Activated B cell treated with CpG ODN at 0.5 μM for 24 hours (primary cell): Measurements from ENCODE around the gene ABR. TPM values are rescaled to one million over a fixed set of nuclear protein-coding genes. Genes with fewer than 3 reads are reported as not detected.
"Not testable (repeated sequence)": the region's sequence is repeated elsewhere in the genome, so short reads cannot be mapped to it uniquely, and the experiment has no call there.

Experiments used
- ATAC-seq: fragments of 200-7000 bp; cut with Tn5 transposase; one replicate; pipeline ENCODE4 v1.10.0; 2021; ENCODE audit warnings: low read depth, mild to moderate bottlenecking, moderate library complexity
- CTCF ChIA-PET: fragments of 350-600 bp; sonication (Branson Sonifier 250); formaldehyde crosslinking; loops from one replicate; lab custom pipeline; 2021; ENCODE audit warnings: antibody characterized with exemption; lab: Charles Lee
- POLR2A ChIA-PET: fragments of 350-600 bp; sonication (Branson Sonifier 250); formaldehyde crosslinking; loops from one replicate; lab custom pipeline; 2021; ENCODE audit warnings: antibody characterized with exemption; lab: Charles Lee
- DNase-seq: peaks from one replicate; pipeline ENCODE4 v3.0.0; 2022
- H3K27ac Mint-ChIP-seq: one replicate; pipeline ENCODE4 v1.8.0; 2020; ENCODE audit warnings: mixed read lengths
- H3K27me3 Mint-ChIP-seq: one replicate; pipeline ENCODE4 v1.8.0; 2021; ENCODE audit warnings: mixed read lengths
- H3K36me3 Mint-ChIP-seq: one replicate; pipeline ENCODE4 v1.8.0; 2021; ENCODE audit warnings: low read depth, mixed read lengths
- H3K4me1 Mint-ChIP-seq: one replicate; pipeline ENCODE4 v1.8.0; 2021; ENCODE audit warnings: mixed read lengths
- H3K4me3 Mint-ChIP-seq: one replicate; pipeline ENCODE4 v1.8.0; 2020; ENCODE audit warnings: mild to moderate bottlenecking, mixed read lengths
- H3K9me3 Mint-ChIP-seq: one replicate; pipeline ENCODE4 v1.8.0; 2020; ENCODE audit warnings: mixed read lengths
- CTCF ChIP-seq: fragments of 200-600 bp; IDR thresholded peaks from one replicate; pipeline ENCODE4 v1.8.0; 2022; ENCODE audit warnings: antibody characterized with exemption, mild to moderate bottlenecking
- intact Hi-C: fragments of 100-400 bp; cut with micrococcal nuclease; formaldehyde crosslinking; loops from one replicate; pipeline ENCODE4 v1.15.1; 2024
- total RNA-seq: library from RNA; stranded (reverse); gene quantifications from 2 replicates; pipeline ENCODE4 v1.2.3, GENCODE V29; 2022

Gene ABR
- total RNA-seq, 1 donor from 2014 or later: 150 TPM

GRCh38 chr17:1123921-1124715, 55.7 kb downstream of the ABR start:
- Mint-ChIP-seq H3K4me1 (peaks cover 13% of the 10 kb centered on the region), H3K4me3 (no peak overlapping the region), H3K27me3 (no peaks in the 10 kb centered on the region), H3K36me3 (peaks cover 15% of the 10 kb centered on the region), H3K9me3 (peaks cover 2% of the 10 kb centered on the region), H3K27ac (no peak overlapping the region)
- TF ChIP-seq CTCF: no peak
- ATAC-seq (no peak), DNase-seq (no peak)
- ChIA-PET POLR2A (interaction anchor here (0.6 to 1.5 kb wide), 2 partner anchors 77 to 208 kb away, joined by 3 to 5 read pairs; no protein-coding TSS in a partner anchor), CTCF (interaction anchor here (1.1 to 5.5 kb wide), 4 partner anchors 40 to 126 kb away, joined by 4 to 76 read pairs (median 5); no protein-coding TSS in a partner anchor)
- intact Hi-C loops: loop anchor here (2.0 kb wide), 3 partner anchors 63 to 209 kb away; no protein-coding TSS in a partner anchor

- DNase-seq (no peak), ATAC-seq (no peak)
- Mint-ChIP-seq H3K4me3 (no peak overlapping the region), H3K27ac (no peak overlapping the region), H3K36me3 (peaks cover 10% of the 10 kb centered on the region), H3K9me3 (peaks cover 1% of the 10 kb centered on the region), H3K4me1 (peaks cover 13% of the 10 kb centered on the region), H3K27me3 (no peaks in the 10 kb centered on the region)
- CTCF ChIA-PET: interaction anchor here (0.9 to 5.5 kb wide), 9 partner anchors 23 to 392 kb away, joined by 3 to 76 read pairs (median 5); no protein-coding TSS in a partner anchor
- no peak for TF ChIP-seq CTCF
- POLR2A ChIA-PET: interaction anchor here (0.6 to 1.5 kb wide), 4 partner anchors 32 to 209 kb away, joined by 3 to 5 read pairs (median 4); no protein-coding TSS in a partner anchor
- intact Hi-C loops: loop anchor here (2.0 kb wide), 3 partner anchors 63 to 209 kb away; no protein-coding TSS in a partner anchor
Measured at GRCh38 chr17:1123393-1123831, 56.4 kb downstream of the ABR start.

GRCh38 chr17:1122533-1123392, 57.0 kb downstream of the ABR start:
- ChIA-PET POLR2A (interaction anchor here (0.5 to 1.5 kb wide), 5 partner anchors 32 to 447 kb away, joined by 3 to 9 read pairs (median 4); no protein-coding TSS in a partner anchor), CTCF (interaction anchor here (0.6 to 5.5 kb wide), 20 partner anchors 9 to 393 kb away, joined by 3 to 76 read pairs (median 3); no protein-coding TSS in a partner anchor)
- peak; percentile 97 for ATAC-seq
- peak; percentile 74 for DNase-seq
- H3K4me3 Mint-ChIP-seq: no peak overlapping the region
- no peak for TF ChIP-seq CTCF
- H3K9me3 Mint-ChIP-seq: no peaks in the 10 kb centered on the region
- peaks cover 6% of the 10 kb centered on the region for H3K36me3 Mint-ChIP-seq
- no peaks in the 10 kb centered on the region for H3K27me3 Mint-ChIP-seq
- H3K4me1 Mint-ChIP-seq: peaks cover 13% of the 10 kb centered on the region
- H3K27ac Mint-ChIP-seq: no peak overlapping the region
- intact Hi-C loops: loop anchor here (2.0 kb wide), 3 partner anchors 64 to 210 kb away; no protein-coding TSS in a partner anchor

GRCh38 chr17:1121442-1121817, 58.4 kb downstream of the ABR start:
- CTCF ChIA-PET: interaction anchor here (1.2 to 5.5 kb wide), 3 partner anchors 65 to 212 kb away, joined by 3 to 76 read pairs (median 21); no protein-coding TSS in a partner anchor
- DNase-seq, H3K27ac Mint-ChIP-seq, intact Hi-C loops, ATAC-seq, POLR2A ChIA-PET, H3K27me3 Mint-ChIP-seq, H3K9me3 Mint-ChIP-seq, H3K4me3 Mint-ChIP-seq, H3K36me3 Mint-ChIP-seq: not testable (repeated sequence)
- peaks cover 13% of the 10 kb centered on the region for H3K4me1 Mint-ChIP-seq
